K562 (cell line): Measurements from ENCODE around the gene ZDHHC8. TPM values are rescaled to one million over a fixed set of nuclear protein-coding genes. Genes with fewer than 3 reads are reported as not detected.

Experiments
- ATF3 ChIP-seq, 2 experiments: fragments of 450-650 bp in 1 of 2; sonication (generic) in 1 of 2; formaldehyde crosslinking in 1 of 2; IDR thresholded peaks in 1 of 2; conservative IDR thresholded peaks in 1 of 2; 2 replicates each; pipeline versions ENCODE4 v1.6.1 to v1.8.1; 2016 to 2023; ENCODE audit warnings: mild to moderate bottlenecking in 2 of 2, moderate library complexity in 2 of 2, inconsistent platforms in 1 of 2, missing genetic modification reagents in 1 of 2
- CREB3L1 ChIP-seq: fragments of 450-650 bp; IDR thresholded peaks from 2 replicates; pipeline ENCODE4 v1.6.1; 2014; ENCODE audit warnings: low read depth, mild to moderate bottlenecking, moderate library complexity, borderline replicate concordance
- ETV5 ChIP-seq: sonication (generic); formaldehyde crosslinking; IDR thresholded peaks from 2 replicates; pipeline ENCODE4 v1.4.0; 2020; ENCODE audit warnings: low read depth, mild to moderate bottlenecking, missing genetic modification reagents
- HEY1 ChIP-seq: fragments of 250-450 bp; sonication (Bioruptor Pico); IDR thresholded peaks from 2 replicates; pipeline ENCODE4 v1.5.0; 2020; ENCODE audit warnings: mild to moderate bottlenecking, moderate library complexity, borderline replicate concordance
- HMGXB4 ChIP-seq: sonication (generic); formaldehyde crosslinking; IDR thresholded peaks from 2 replicates; pipeline ENCODE4 v1.8.1; 2023; ENCODE audit warnings: mild to moderate bottlenecking, missing genetic modification reagents
- MECOM ChIP-seq: fragments of 250-450 bp; sonication (Bioruptor Pico); IDR thresholded peaks from 2 replicates; pipeline ENCODE4 v1.8.0; 2022; ENCODE audit warnings: inconsistent platforms
- NELFE ChIP-seq: IDR thresholded peaks from 2 replicates; pipeline ENCODE4 v1.6.1; 2011; ENCODE audit warnings: mild to moderate bottlenecking; ENCODE audit not compliant: insufficient read depth, insufficient read length
- PKNOX1 ChIP-seq: fragments of 450-650 bp; IDR thresholded peaks from 2 replicates; pipeline ENCODE4 v1.6.1; 2016
- PYGO2 ChIP-seq: fragments of 450-650 bp; IDR thresholded peaks from 2 replicates; pipeline ENCODE4 v1.6.1; 2016; ENCODE audit warnings: mild to moderate bottlenecking, missing genetic modification characterization, moderate library complexity, missing compliant biosample characterization
- SMARCB1 ChIP-seq: IDR thresholded peaks from 2 replicates; pipeline ENCODE4 v1.6.1; 2011; ENCODE audit warnings: improper control_type of control experiment, low read depth; ENCODE audit not compliant: insufficient read length
- SNRNP70 ChIP-seq: fragments of 200-400 bp; formaldehyde crosslinking; optimal IDR thresholded peaks from 2 replicates; pipeline ENCODE3; 2017; ENCODE audit warnings: low read depth, low read length
- THRB ChIP-seq: fragments of 450-650 bp; formaldehyde crosslinking; conservative IDR thresholded peaks from 2 replicates; pipeline ENCODE4 v1.4.0; 2022; ENCODE audit warnings: mild to moderate bottlenecking, missing genetic modification characterization
- ZBTB1 ChIP-seq: sonication (generic); formaldehyde crosslinking; IDR thresholded peaks from 2 replicates; pipeline ENCODE4 v1.8.1; 2023; ENCODE audit warnings: missing genetic modification reagents, low read depth, mild to moderate bottlenecking, borderline replicate concordance
- ZMIZ1 ChIP-seq, 2 experiments: fragments of 150-350 bp in 1 of 2; IDR thresholded peaks; 2 replicates each; pipeline ENCODE4 v1.6.1; 2012 to 2016; ENCODE audit warnings: low read depth in 2 of 2, low read length in 2 of 2, mild to moderate bottlenecking in 1 of 2, moderate library complexity in 1 of 2
- ZNF24 ChIP-seq: fragments of 450-650 bp; IDR thresholded peaks from 2 replicates; pipeline ENCODE4 v1.6.1; 2016
- polyA plus RNA-seq, 8 experiments: library from polyadenylated mRNA; depleted of rRNA in 4 of 8; stranded (reverse) in 5 of 8; unstranded in 3 of 8; fragments of >200 nt; fragmentation: Nextera tagmentation in 2 of 8; fragmentation: Illumina TruSeq in 1 of 8; extraction: Ambion mirVana in 2 of 8; extraction: Trizol in 1 of 8; gene quantifications; 2 replicates each; pipeline versions ENCODE4 v1.2.1 to v1.2.3, GENCODE V29; 2011 to 2014; ENCODE audit warnings: inconsistent platforms in 1 of 8, missing spikeins in 1 of 8
- total RNA-seq, 7 experiments: library from RNA; depleted of rRNA in 6 of 7; stranded (reverse); fragments of >200 nt in 6 of 7; fragmentation: Illumina TruSeq in 2 of 7; extraction: Trizol in 2 of 7; gene quantifications; 2 replicates each; pipeline versions ENCODE4 v1.2.1 to v1.2.3, GENCODE V29; 2011 to 2021; ENCODE audit warnings: low replicate concordance in 1 of 7

ZDHHC8 gene
- total and polyA plus RNA-seq, 9 of the 15 experiments (the other 6 are each of a cell fraction or from before 2014, with no cell fraction given) = 0.04 to 109 (median 16.4) TPM

GRCh38 chr22:20084547-20085413, 46.8 kb upstream of the ZDHHC8 start (continued):
- TF ChIP-seq PYGO2 (tag) (no peak; the same call in 1 of the 2 replicates), HMGXB4 (CRISPR knock-in tag) (peak; percentile 98), ZBTB1 (CRISPR knock-in tag) (no peak), MECOM (CRISPR knock-in tag) (no peak), ETV5 (CRISPR knock-in tag) (no peak), NELFE (no peak), SMARCB1 (no peak), ZMIZ1 (IDR thresholded peaks at IDR 0.05; ENCODE audit: low read depth in 2 of 2, low read length in 2 of 2) (peak in 1 of 2 experiments; percentile 47; a peak in 1 of 4 replicates), SNRNP70 (peak; percentile 70), PKNOX1 (no peak), ZNF24 (no peak), THRB (CRISPR knock-in tag) (no peak), CREB3L1 (no peak), ATF3 (IDR thresholded peaks at IDR 0.05) (no peak), ATF3 (CRISPR knock-in tag; conservative IDR thresholded peaks at IDR 0.05) (peak; percentile 90), HEY1 (CRISPR knock-in tag) (no peak)
